Fibroblast of mammary gland (primary cell): Measurements from ENCODE around the gene EPHA3.

Experiments used
- DNase-seq: peaks from one replicate; pipeline ENCODE4 v3.0.0-alpha.2; 2010; ENCODE audit warnings: low read depth
- H3K4me3 ChIP-seq: 2 replicates; pipeline ENCODE4 v1.5.1; 2011; ENCODE audit warnings: low read depth, mild to moderate bottlenecking, low read length, moderate library complexity; ENCODE audit not compliant: control insufficient read depth
- TF ChIP-seq, protein P1 (sequence below): conservative IDR thresholded peaks from 2 replicates; pipeline ENCODE4 v1.5.1; 2011; ENCODE audit warnings: low read depth, low read length, inconsistent platforms; ENCODE audit not compliant: control insufficient read depth, insufficient read depth

The EPHA3 gene

DNA sequence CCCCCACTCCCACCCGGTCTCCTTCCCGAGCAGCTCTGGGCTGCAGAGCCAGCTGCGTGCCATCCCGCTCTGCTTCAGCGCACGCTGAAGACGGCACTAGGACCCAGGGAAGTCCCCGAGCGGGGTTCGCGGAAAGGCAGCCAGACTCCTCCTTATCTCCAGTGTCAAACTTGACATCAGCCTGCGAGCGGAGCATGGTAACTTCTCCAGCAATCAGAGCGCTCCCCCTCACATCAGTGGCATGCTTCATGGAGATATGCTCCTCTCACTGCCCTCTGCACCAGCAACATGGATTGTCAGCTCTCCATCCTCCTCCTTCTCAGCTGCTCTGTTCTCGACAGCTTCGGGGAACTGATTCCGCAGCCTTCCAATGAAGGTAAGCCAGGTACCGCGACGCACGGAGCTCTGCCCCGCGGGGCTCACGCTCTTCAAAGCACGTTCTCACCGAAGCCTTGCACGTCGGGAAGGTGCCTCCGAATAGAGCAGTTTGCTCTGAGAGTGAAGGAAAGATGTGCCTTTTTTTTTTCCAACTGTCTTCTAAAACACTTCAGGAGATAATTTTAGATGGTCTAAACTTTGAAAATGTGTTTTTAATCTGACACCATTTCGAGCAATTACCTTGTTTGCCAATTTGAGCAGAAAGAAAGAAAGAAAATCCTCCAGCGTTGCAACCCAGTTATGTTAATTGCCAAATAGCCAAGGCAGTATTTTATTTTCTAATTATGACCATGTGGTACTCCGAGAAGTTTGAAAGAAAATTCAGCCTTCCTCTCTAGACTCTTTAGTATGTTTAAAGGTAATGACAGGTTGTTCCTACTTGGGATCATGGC is at the start of gene EPHA3:
EPHA3 (plus strand) TSS at position 161 of the 830 bp plus-strand sequence; CDS start at position 289, 128 bp downstream.
- DNase-seq, result peak; percentile 45
- peak within 1 kb of the TSS; percentile 30 for H3K4me3 ChIP-seq

DNA sequence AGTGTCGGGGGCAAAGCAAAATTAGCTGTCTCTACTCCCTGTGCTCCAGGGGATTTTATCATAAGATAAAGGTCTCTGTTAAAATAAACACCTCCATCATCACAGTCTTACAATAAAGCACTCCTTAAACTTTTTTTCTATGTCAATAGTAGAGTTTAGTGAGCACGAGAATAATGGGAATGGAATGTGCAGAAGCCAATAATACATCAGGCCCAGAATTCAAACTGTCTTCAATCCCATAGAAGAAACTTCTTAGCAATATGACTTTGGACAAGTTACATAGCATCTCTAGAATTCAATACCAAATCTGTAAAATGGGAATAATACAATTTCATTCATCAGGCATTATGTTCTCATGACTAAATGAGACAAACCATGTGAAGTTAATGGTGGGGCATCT is 49.0 kb upstream of the EPHA3 start:
- DNase-seq, result no peak
- H3K4me3 ChIP-seq, result no peak overlapping the region
- TF ChIP-seq, protein P1, sequence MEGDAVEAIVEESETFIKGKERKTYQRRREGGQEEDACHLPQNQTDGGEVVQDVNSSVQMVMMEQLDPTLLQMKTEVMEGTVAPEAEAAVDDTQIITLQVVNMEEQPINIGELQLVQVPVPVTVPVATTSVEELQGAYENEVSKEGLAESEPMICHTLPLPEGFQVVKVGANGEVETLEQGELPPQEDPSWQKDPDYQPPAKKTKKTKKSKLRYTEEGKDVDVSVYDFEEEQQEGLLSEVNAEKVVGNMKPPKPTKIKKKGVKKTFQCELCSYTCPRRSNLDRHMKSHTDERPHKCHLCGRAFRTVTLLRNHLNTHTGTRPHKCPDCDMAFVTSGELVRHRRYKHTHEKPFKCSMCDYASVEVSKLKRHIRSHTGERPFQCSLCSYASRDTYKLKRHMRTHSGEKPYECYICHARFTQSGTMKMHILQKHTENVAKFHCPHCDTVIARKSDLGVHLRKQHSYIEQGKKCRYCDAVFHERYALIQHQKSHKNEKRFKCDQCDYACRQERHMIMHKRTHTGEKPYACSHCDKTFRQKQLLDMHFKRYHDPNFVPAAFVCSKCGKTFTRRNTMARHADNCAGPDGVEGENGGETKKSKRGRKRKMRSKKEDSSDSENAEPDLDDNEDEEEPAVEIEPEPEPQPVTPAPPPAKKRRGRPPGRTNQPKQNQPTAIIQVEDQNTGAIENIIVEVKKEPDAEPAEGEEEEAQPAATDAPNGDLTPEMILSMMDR, result no peak

More for the DNA sequence above, at the start of gene EPHA3:
- TF ChIP-seq, protein P1, result no peak

DNA sequence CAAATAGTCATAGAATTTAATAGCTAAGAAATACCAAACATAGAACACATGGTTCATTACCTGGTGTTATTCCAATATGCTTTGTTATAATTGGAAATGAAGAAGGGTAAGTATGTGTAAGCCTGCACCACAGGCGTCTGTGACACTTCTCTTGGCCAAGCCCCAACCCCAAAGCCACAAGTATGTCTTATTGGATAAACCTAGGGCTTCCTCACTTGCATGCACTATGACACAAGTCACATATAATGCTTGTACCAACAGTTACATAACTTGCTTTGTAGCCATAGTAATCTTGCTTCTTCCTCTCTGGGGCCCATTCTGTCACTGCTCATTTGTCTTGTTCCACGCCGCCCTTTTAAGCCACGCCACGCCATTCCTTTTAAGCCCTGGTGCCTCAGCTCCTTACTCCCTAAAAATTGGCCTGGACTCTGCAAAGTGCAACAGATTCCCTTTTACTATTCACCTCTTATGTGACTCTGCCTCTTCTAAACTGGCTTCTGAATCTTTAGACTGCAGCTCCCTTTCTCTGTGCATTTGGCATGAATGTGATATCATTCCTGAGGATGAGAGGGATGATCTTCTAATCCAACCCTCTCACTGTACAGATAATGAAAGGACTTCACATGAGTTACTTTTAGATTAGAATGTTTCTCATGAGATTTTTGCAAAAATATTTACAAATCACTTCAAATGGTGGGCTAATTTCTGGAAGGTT is 48.1 kb upstream of the EPHA3 start:
- TF ChIP-seq, protein P1, result no peak
- DNase-seq, result no peak
- no peak overlapping the region for H3K4me3 ChIP-seq

DNA sequence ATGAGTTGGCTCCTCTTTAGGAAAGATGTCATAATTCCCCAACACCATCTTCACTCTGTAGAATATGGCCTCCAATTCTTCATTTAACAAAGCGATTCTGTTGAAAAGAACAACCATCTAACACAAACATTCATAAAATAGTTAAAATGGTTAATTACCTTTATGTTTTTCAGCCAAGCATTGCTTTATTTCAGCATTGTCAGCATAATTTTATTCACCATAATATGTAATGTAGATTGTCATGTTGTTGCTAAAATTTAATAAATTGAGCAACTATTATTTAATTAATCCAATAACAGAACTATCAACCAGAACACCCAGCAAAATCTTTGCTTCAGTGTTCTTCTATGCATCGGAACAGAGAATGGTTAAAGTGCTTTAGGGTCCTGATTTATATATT is 46.2 kb upstream of the EPHA3 start:
- DNase-seq, result no peak
- TF ChIP-seq, protein P1, result no peak
- H3K4me3 ChIP-seq, result no peak overlapping the region

DNA sequence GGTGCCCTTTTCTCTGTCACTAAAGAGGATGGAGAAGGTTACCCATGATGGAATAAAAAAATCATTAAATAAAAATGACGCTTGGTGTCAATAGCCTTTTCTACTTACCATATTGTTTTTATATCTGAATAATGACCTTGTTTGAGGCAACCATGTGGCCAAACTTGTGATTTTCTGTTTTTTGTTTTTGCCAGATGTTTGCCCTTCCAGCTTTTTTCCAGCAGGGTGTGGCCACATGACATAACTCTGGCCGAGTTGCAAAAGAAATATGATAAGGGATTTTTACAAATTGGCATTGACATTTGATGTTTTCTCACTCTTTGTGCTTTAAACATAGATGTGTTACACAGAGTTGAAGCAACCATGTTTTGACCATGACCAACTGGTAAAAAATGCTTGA is 39.7 kb upstream of the EPHA3 start:
- TF ChIP-seq, protein P1, result no peak
- H3K4me3 ChIP-seq, result no peak overlapping the region
- DNase-seq, result no peak

DNA sequence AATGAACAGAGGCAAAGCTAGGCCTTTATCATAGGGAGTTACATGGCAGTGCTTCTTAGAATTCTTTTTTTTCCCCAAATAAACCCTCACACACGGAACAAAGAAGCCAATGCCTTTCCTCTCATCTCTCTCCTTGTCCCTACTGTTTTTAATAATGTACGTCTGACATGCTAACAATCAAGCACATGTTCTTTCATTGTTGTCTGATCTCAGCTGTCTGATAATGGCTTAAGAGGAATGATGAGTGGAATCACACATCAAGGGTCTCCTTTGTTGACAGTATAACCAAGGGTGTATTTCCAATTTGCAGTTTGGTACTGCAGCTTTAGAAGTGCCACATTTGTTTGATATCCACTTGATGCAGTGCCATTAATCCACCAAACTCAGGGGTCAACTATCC is 34.8 kb upstream of the EPHA3 start:
- H3K4me3 ChIP-seq, result no peak overlapping the region
- DNase-seq, result no peak
- TF ChIP-seq, protein P1, result no peak
